GM18505 (cell line): Measurements from ENCODE around the gene CASZ1.

Experiments
- ATAC-seq: cut with Tn5 transposase; IDR thresholded peaks from one replicate; pipeline ENCODE4 v1.9.1; 2021; ENCODE audit not compliant: unreplicated experiment
- POLR2A ChIP-seq: IDR thresholded peaks from 4 replicates; pipeline ENCODE4 v1.6.1; 2011; ENCODE audit warnings: borderline replicate concordance; ENCODE audit not compliant: insufficient read depth, insufficient read length; ENCODE audit errors: extremely low read depth

Gene CASZ1

GRCh38 chr1:10640843-10641553, 155.4 kb downstream of the CASZ1 start:
- no peak for TF ChIP-seq POLR2A
- ATAC-seq = no peak

DNA sequence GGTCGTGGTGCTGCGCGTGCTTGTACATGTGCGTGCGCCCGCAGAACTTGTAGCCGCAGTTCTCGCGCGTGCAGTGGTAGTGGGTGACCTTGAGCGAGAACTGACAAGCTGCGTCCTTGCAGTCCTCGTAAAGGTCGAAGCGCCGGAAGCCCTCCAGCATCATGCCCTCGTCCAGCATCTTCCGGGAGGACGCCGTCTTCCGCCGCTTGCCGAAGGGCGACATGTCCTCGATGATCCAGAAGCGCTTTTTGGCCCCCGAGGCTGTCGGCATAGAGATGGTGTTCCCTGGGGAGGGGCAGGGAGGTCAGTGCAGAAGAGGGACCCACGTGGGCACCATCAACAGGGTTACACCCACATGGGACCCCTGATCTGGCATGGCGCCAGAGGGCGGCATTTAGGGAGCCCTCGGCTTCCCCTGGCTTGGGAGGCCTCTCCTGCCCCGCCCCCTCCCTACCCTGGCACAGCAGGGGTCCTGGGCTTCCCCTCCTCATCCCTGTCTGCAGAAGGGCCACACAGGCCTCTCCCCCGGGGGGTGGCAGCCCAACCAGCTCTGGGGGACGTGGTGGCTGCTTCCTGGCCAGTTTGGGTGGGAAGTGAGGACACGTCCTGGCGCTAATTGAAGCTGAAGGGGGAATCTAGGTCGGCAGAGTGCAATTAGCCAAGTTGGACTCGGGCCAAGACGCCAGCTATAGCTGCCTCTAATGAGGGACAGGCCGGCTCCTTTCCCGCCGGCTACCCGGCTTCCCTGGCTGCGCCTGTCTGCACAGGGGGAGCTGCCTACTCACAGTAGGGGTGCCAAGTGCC, 156.5 kb downstream of the CASZ1 start:
- no peak for TF ChIP-seq POLR2A
- no peak for ATAC-seq

GRCh38 chr1:10639011-10639774, 157.3 kb downstream of the CASZ1 start:
- TF ChIP-seq POLR2A = no peak
- no peak for ATAC-seq

DNA sequence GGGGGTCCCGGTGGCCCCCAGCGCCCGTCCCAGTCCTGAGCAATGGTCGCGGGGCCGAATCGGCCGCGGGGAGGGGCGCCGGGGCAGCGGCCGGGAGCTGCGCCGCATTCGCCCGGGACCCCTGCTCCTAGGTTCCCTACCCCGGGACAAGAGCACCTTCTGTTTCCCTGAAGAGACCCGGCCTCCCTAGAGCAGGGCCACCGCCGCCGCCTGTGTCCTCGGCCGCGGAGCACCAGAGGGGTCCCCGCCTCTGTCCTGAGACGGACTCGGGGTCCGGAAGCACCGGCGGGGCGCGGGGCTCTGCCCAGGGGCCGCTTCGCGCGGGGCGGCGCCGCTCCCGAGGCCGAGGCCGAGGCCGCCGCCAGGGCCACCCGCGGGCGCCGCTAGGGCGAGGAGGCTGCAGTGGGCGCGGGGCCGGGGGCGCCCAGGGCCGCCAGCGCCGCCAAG, 157.9 kb downstream of the CASZ1 start:
- TF ChIP-seq POLR2A = no peak
- ATAC-seq = no peak

DNA sequence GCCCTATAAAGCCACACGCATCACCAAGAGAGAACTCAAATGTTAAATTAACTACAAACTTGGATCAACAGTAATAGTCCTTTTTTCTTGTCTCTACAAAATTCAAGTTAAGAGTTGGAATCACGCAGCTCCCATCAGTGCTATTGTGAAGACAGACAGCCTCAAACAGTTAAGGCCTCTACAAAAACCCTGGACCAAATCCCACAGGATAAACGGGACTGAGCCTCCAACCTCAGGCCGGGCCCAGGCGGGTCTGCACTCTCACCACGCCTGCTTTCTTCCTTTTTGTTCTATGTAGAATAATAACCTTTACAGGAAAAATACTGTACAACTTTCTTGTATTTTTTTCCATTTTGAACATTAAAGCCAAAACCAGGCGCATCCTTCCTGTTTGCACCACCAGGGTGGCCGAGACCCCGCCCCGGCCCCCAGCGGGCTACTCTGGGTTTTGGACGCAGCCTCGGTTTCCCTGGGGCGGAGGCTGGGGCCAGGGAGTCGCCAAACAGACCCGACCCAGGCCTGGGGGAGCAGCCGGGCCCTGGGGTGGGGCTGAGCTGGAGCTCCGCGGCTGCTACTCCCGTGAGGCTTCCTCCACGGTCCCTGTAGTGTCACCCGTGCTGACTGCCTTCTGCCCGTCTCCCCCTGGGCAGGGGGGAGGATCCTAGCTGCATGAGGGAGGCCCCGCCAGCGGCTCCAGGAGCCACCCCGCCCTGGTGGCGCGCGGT, 158.4 kb downstream of the CASZ1 start:
- no peak for ATAC-seq
- no peak for TF ChIP-seq POLR2A

- no peak for ATAC-seq
- no peak for TF ChIP-seq POLR2A
Observed at GRCh38 chr1:10637400-10637799, 159.0 kb downstream of the CASZ1 start.

DNA sequence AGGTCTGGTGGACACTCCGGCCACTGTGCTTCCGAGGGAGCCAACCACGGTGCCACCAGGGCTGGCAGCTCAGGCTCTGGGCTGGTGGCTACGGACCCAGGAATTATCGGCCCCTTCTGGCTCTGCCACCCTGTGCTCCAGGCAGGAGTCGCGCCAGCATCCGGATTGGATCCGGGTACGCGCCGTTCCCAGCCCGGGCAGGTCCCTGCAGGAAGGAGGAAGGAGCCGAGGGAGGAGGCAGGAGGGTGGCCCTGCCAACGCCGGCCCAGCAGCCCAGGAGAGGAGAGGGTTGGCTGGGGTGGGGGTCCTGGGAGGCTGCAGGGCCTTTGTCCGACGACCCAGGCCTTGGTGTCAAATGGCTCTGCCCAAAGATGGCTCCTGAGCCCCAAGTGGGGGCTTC, 160.5 kb downstream of the CASZ1 start:
- ATAC-seq = no peak
- TF ChIP-seq POLR2A = no peak

GRCh38 chr1:10635085-10635896, 161.2 kb downstream of the CASZ1 start:
- ATAC-seq = no peak
- no peak for TF ChIP-seq POLR2A

GRCh38 chr1:10634428-10635084, 161.9 kb downstream of the CASZ1 start:
- no peak for ATAC-seq
- no peak for TF ChIP-seq POLR2A

- TF ChIP-seq POLR2A = no peak
- no peak for ATAC-seq
Observed at GRCh38 chr1:10634075-10634427, 162.4 kb downstream of the CASZ1 start.

DNA sequence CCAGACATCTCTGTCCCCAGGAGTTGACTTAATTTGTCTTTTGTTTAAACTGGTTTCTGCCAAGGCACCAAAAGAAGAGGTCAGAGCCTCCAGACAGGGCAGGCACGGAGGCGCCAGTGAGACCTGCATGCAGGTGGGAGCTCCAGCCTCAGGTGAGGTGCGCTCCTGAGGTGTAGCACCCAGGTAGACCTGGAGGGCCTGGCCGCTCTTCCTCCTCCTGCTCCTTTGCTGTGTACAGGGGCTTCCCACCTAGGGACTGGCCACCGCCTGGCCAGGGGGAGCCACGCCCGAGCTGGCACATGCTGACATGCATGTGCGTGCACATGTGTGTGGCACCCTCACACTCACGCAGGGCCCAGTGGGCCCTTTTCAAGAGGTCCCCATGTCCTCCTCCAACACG, 163.0 kb downstream of the CASZ1 start:
- no peak for ATAC-seq
- TF ChIP-seq POLR2A = no peak

GRCh38 chr1:10632691-10633090, 163.8 kb downstream of the CASZ1 start:
- TF ChIP-seq POLR2A = no peak
- ATAC-seq = no peak
